Bronchial epithelial cell (primary cell): ENCODE data around the gene DMD. TPM values are rescaled to one million over a fixed set of nuclear protein-coding genes. Genes with fewer than 3 reads are reported as not detected.
A peak's percentile ranks its signal among the peaks of the same experiment; 100 is the strongest.

Experiments
- DNase-seq: peaks from one replicate; pipeline ENCODE4 v3.0.0-alpha.2; 2010; ENCODE audit warnings: low read depth
- FAIRE-seq: peaks from 2 replicates; lab custom pipeline; 2011; peaks lifted over from hg19 to GRCh38; lab: Jason Lieb, UNC
- H3K27me3 ChIP-seq: 2 replicates; pipeline ENCODE4 v1.5.1; 2011; ENCODE audit warnings: low read length; ENCODE audit not compliant: control insufficient read depth, insufficient read depth
- H3K36me3 ChIP-seq: 2 replicates; pipeline ENCODE4 v1.5.1; 2011; ENCODE audit warnings: low read length; ENCODE audit not compliant: control insufficient read depth, insufficient read depth
- H3K4me3 ChIP-seq: 2 replicates; pipeline ENCODE4 v1.5.1; 2011; ENCODE audit warnings: mild to moderate bottlenecking, low read depth, low read length, control low read depth
- total RNA-seq: library from RNA; depleted of rRNA; stranded (reverse); fragments of >200 nt; gene quantifications from 2 replicates; pipeline ENCODE4 v1.2.1, GENCODE V29; 2014
- TF ChIP-seq, protein P1 (sequence below): IDR thresholded peaks from 2 replicates; pipeline ENCODE4 v1.5.1; 2011; ENCODE audit warnings: mild to moderate bottlenecking, moderate library complexity, low read length, control low read depth, inconsistent platforms; ENCODE audit not compliant: insufficient read depth, severe bottlenecking

Gene DMD
- total RNA-seq, 1 donor from 2014 or later: 4.5 TPM

DNA sequence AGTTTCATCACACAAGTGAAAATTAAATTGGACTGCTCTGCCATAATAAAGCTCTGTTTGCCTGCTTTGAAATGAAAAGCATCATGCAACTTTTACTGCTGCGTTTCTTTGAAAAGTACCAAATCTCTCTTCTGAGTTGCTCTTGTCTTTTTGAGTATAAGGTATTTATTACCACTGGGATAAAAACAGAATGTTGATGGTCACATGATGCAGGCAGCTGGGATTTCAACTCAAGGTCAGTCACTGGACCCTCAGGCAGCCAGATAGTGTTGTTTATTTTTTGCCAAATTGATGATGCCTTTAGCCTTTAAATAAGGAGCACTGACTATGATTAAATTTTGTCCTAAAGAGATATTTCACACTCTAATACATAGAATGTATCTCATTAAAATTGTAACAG is 32.7 kb downstream of the DMD start:
- H3K36me3 ChIP-seq: no peaks in the 10 kb centered on the region
- TF ChIP-seq, protein P1, sequence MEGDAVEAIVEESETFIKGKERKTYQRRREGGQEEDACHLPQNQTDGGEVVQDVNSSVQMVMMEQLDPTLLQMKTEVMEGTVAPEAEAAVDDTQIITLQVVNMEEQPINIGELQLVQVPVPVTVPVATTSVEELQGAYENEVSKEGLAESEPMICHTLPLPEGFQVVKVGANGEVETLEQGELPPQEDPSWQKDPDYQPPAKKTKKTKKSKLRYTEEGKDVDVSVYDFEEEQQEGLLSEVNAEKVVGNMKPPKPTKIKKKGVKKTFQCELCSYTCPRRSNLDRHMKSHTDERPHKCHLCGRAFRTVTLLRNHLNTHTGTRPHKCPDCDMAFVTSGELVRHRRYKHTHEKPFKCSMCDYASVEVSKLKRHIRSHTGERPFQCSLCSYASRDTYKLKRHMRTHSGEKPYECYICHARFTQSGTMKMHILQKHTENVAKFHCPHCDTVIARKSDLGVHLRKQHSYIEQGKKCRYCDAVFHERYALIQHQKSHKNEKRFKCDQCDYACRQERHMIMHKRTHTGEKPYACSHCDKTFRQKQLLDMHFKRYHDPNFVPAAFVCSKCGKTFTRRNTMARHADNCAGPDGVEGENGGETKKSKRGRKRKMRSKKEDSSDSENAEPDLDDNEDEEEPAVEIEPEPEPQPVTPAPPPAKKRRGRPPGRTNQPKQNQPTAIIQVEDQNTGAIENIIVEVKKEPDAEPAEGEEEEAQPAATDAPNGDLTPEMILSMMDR: no peak

DNA sequence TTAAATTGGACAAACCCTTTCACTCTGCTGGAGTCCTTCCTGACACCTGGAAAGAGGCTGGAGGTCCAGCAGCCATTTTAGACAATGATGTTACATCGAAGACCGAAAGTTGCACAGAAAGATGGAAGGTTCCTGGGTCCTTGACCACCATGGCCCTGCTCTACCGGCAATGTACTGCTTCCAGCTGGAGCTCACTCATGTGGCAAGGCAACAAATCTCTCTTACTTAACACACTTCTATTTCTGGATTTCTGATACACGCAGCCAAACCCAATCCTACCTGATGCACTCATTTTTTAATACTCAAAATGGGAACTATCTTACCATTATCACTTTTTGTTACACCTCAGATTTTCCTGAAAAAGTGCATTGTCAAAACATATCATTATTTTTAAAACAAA is 33.1 kb downstream of the DMD start:
- FAIRE-seq (no peak), DNase-seq (no peak)
- Histone ChIP-seq H3K27me3 (no peaks in the 10 kb centered on the region), H3K4me3 (no peak overlapping the region), H3K36me3 (no peaks in the 10 kb centered on the region)
- TF ChIP-seq, protein P1: no peak

More for the DNA sequence above, 32.7 kb downstream of the DMD start:
- DNase-seq: no peak
- no peak for FAIRE-seq
- Histone ChIP-seq H3K27me3 (no peaks in the 10 kb centered on the region), H3K4me3 (no peak overlapping the region)

DNA sequence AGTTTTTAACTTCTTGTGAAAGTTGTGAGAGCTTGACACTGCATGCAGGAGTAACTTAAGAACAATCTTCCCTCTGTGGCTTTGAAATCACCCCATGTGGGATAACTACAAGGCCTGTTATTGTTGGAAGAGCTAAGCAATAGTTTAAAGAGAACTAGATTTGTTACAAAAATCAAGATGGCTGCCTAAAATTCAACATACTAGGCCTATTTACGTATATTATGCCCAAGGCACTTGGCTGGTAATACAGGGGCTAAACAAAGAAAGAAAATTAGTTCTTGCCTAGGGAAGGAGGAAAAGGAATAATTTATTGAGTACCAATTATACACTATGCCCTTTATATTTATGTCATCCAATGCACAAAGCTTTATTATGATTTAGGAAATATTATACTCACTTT is 36.1 kb downstream of the DMD start:
- Histone ChIP-seq H3K4me3 (no peak overlapping the region), H3K36me3 (no peaks in the 10 kb centered on the region), H3K27me3 (no peaks in the 10 kb centered on the region)
- TF ChIP-seq, protein P1: no peak
- no peak for DNase-seq
- no peak for FAIRE-seq

DNA sequence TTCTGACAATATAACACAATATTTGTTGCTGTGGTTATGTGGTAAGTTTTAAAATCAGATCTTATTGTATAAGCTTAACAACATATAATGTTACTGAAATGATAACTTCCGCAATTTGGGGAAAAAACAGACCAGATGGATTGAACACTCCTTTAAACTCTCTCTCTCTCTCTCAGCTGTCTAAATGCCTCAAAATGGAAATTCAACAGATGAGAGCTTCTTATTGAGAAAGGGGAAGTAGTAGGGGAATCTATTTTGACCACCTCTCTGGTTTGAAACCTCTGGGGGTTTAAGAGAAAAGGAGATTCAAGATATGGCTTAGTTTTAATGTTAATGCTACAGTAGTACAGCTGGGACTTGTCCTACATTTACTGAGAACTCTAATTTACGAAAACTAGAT is 40.3 kb downstream of the DMD start:
- TF ChIP-seq, protein P1: no peak
- Histone ChIP-seq H3K27me3 (no peaks in the 10 kb centered on the region), H3K36me3 (no peaks in the 10 kb centered on the region), H3K4me3 (no peak overlapping the region)
- no peak for FAIRE-seq
- no peak for DNase-seq

DNA sequence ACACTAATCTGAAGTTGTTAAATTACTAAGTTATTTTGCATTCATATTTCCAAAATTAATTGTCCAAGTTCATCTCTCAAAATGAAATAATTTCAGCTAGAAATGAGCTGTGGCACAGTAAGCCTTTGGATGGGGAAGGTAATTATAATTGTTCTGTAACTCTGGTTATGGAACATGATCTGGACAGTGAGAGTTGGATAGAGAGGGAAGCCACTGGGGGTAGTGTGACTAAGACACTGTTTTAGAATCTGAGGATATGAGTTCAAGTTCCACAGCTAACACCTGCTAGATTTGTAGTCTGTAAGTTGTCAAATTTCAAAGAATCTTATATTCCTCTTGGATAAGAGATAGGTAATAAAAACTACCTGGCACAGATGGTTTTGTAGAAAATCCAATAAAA is 49.5 kb downstream of the DMD start:
- no peak for DNase-seq
- TF ChIP-seq, protein P1: no peak
- Histone ChIP-seq H3K27me3 (no peaks in the 10 kb centered on the region), H3K36me3 (no peaks in the 10 kb centered on the region), H3K4me3 (no peak overlapping the region)
- FAIRE-seq: no peak

DNA sequence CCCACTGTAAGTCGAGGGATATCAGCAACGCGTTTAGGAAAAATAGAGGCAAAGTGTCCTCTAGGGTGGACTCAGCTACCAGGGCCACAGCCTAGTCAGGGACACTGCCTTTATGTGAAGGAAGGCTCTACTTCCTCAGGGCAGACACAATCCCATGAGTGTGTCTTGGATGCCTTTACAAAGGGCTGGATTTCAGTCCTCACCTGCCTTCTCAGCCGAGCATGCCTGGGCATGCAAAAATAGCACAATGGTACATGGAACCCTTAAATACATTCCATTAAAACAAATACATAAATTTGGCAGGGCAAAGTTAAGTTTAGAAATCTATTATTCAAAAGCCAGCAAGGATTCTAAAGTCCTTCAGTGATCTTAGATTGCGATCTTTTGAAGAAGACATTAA is 51.1 kb downstream of the DMD start:
- H3K4me3 ChIP-seq: no peak overlapping the region
- TF ChIP-seq, protein P1: no peak
- no peaks in the 10 kb centered on the region for H3K27me3 ChIP-seq
- FAIRE-seq (no peak), DNase-seq (peak; percentile 67)
- no peaks in the 10 kb centered on the region for H3K36me3 ChIP-seq
